RPMI7951 (cell line): ENCODE measurements around the gene ARIH1. TPM values are rescaled to one million over a fixed set of nuclear protein-coding genes. Genes with fewer than 3 reads are reported as not detected.
A peak's percentile ranks its signal among the peaks of the same experiment; 100 is the strongest.
"Not testable (repeated sequence)": the region's sequence is repeated elsewhere in the genome, so short reads cannot be mapped to it uniquely, and the experiment has no call there.

Source experiments
- DNase-seq: peaks from one replicate; pipeline ENCODE4 v3.0.0-alpha.2; 2012; ENCODE audit warnings: low read depth
- total RNA-seq: library from RNA; depleted of rRNA; stranded (reverse); fragments of >200 nt; shearing (Covaris generic); gene quantifications from 2 replicates; pipeline ENCODE4 v1.2.3, GENCODE V29; 2014

Gene ARIH1
- total RNA-seq, 1 experiment from 2014 or later, result 29.6 TPM

DNA sequence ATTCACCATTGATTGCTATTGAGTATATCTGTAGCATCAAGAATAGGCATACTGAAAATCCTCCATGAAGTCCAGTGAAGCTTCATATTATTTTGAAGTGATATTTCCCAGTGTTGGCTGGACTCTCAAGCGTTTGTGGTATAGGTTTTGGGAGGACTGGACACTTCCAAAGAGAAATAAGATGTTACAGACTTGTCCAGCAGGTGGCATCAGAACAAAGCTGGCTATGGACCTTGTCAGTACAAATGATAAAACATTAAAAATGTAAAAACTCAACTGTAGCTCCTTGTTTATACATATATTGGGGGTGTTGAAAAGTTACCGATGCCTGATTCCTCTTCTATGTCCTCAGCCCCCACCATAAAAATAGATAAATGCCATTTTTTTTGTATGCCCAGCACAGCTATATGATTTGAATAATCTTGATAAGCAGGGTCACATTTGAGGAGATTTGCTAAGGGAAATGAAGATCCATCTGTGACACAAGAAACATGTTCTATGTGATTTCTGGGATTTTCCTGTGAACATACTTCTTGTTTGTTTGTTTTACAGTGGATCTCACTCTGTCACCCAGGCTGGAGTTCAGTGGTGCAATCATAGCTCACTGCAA lies 125.8 kb downstream of the ARIH1 start:
- DNase-seq, result peak; percentile 55

DNA sequence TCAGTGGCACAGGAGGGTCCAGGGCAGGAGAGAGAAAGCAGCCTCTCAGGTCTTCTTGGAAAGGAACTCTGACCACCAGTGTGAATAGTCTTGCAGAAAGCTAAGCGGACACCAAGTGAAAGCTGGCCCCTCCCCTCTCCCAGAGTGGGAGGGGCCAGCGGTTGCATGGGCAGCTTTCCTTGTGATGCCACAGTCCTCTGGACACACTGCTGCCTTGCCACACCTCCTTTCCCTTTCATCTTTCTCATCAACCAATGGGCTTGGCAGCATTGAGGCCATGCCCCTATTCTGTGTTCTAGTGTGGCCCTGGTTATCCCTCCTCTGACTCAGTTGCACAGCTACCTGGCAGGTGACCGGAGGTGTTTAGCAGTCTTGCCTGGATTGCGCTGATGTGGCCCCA lies 130.7 kb downstream of the ARIH1 start:
- DNase-seq, result peak; percentile 29

DNA sequence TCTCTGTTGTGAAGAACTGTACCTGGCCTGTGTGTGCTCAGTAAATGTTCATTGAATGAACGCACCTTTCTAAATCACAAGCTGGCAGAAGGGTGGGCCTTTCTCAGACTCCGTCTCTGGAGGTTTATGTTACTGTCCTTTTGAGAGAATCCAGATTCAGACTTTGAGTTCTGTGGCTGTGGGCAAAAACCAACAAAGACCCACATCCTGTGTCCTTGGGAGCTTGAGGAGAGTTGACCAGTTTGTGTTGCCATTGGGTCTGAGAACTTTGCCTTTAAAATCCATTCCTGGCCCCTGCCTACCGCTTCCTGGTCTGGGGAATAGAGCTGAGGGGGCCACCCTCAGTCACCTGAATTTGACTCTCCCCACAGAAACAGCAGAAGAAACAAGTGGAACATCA lies 134.0 kb downstream of the ARIH1 start:
- not testable (repeated sequence) for DNase-seq

DNA sequence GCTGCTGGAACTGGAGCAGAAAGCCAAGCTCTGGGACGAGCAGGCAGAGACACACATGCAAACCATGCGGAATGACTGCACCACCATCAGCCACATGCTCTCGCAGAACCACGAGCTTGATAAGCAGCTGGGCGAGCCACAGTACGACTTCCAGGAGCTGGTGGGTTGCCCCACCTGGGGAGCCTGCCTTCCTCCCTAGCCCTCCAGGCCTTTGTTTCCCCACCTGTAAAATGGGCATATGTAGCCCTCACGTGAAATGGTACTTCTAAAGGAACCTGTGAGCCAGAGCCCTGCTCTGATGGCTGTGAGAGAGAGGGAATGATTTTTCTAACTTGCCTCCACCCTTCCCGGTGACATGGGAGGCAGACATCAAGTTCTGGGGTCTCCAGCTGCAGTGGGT lies 135.7 kb downstream of the ARIH1 start:
- DNase-seq, result no peak

DNA sequence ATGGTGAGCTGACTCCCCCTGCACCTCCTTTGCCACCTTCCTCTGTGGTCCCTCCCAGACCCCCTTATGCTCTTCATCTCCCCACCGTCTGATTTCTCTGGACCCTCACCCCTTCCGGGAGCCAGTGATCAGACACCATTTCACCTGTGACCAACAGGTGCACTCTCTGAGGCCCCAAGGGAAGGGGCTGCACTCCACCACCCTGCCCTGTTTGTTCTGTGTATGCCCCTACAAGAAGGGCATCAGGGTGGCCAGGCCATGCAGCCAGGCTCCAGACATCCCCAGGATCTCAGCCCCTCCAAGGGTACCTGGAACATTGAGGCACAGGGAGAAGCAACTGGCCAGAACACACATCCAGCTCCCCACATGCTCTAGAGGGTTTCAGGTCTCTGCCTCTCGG lies 138.2 kb downstream of the ARIH1 start:
- not testable (repeated sequence) for DNase-seq

DNA sequence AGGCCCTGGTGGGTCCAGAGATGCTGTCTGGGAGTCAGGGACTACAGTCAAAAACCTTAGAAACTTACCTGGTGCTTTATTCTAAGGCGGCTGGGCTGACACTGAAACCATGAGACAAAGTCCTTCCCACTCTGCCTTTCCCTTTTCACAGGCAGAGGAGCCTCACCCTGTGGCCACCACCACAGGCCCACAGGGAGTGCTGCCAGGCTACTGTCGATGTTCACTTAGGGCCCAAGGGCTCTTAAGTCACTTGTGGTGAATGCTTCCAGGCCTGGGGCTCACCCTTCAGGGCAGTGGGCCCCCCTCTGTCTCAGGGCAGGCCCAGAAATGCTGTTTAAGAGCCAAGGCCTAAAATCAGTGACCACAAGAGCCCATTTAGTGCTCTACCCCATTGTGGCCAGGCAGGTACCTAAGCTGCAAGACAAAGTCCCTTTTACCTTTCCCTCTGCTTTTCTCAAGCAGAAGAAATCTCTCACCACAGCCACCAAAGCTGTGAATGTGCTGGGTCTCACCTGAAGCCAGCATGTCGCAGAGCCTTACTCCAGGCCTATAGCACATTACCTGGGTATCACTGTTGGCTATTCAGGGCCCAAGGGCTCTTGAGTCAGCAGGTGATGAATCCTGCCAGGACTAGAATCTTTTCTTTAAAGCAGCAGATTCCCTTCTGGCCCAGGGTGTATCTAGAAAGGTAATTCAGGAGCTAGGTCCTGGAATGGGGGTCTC lies 140.8 kb downstream of the ARIH1 start:
- DNase-seq, result no peak

DNA sequence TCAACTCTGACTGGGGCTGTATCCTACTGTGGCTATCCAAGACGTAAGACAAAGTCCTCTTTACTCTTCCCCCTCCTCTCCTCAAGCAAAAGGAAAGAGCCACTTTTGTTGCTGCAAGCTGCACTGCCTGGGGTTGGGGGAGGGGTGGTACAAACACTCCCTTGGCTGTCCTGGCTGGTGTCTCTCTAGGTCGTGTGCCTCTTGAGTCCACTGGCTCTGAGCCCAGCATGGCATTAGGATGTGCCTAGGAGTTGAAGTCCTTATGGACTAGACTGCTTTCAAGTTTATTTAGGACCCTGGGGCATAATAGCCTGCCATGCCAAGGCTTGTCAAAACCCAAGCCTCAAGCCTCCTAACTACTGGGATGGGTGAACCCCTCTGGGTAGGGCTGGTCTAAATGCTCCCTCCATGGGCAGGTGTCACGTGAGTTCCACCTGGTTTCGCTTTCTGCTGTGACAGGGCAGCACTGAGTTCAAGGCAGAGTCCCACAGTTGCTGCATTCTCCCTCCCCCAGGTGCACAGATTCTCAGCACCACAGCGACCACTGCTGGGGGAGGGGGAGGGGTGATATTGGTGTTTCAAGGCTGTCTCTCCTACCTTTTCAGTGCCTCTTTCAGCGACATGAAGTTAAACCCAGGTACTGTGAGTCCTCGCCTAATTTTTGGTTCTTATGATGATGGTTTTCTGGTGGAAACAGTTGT lies 141.6 kb downstream of the ARIH1 start:
- DNase-seq, result not testable (repeated sequence)

DNA sequence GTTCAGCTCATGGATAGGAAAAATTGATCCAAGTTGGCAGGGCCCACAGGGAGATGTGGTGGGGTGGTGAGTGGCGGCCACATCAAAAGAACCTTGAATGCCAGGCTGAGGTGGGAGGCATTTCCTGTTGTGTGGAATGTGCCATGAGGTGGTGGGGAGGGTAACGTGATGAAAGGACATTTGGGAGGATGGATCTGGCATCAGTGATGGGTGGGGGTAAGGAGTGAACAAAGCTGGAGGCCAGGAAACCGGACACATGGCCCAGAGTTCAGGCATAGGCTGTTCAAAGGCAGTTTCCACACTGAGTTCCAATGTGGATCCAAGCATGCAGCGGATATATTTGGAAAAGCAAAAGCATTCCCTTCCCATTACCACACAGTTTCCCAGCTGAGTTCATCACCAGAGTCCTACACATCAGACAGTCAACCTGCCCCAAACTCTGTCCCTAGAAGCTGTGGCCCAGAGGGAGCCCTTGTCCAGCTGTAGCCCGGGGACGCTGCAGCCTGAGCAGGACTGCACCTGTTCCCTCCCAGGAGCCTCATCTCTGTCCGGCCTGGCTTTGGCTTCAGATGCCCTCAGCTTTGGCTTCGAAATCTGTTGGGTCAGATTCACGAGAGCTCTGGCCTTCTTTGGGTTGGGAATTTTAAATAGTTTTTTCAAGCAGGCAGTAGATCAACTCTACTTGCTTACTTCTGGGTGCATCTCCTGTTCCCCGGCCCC lies 142.5 kb downstream of the ARIH1 start:
- DNase-seq, result peak; percentile 13

DNA sequence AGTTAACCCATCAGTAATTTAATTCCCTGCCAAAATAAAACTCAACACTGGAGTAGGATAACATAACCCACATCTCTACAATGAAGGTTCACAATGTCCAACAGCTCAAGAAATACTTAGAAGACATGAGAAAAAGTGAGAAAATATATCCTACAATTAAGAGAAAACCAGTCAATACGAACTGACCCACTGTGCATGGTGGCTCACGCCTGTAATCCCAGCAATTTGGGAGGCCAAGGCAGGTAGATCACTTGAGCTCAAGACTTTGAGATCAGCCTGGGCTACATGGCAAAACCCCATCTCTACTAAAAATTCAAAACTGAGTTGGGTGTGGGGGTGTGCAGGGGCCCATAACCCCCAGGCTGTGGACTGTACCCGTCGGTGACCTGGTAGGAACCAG lies 149.7 kb downstream of the ARIH1 start:
- not testable (repeated sequence) for DNase-seq

DNA sequence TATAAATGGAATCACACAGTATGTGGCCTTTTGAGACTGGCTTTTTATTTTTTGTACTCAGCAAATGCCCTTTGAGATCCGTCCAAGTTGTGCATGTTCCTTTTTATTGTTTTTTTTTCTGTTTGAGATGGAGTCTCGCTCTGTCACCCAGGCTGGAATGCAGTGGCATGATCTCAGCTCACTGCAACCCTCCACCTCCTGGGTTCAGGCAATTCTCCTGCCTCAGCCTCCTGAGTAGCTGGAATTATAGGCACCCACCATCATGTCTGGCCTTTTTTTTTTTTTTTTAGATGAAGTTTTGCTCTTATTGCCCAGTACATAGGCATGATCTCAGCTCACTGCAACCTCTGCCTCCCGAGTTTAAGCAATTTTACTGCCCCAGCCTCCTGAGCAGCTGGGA lies 152.0 kb downstream of the ARIH1 start:
- not testable (repeated sequence) for DNase-seq

DNA sequence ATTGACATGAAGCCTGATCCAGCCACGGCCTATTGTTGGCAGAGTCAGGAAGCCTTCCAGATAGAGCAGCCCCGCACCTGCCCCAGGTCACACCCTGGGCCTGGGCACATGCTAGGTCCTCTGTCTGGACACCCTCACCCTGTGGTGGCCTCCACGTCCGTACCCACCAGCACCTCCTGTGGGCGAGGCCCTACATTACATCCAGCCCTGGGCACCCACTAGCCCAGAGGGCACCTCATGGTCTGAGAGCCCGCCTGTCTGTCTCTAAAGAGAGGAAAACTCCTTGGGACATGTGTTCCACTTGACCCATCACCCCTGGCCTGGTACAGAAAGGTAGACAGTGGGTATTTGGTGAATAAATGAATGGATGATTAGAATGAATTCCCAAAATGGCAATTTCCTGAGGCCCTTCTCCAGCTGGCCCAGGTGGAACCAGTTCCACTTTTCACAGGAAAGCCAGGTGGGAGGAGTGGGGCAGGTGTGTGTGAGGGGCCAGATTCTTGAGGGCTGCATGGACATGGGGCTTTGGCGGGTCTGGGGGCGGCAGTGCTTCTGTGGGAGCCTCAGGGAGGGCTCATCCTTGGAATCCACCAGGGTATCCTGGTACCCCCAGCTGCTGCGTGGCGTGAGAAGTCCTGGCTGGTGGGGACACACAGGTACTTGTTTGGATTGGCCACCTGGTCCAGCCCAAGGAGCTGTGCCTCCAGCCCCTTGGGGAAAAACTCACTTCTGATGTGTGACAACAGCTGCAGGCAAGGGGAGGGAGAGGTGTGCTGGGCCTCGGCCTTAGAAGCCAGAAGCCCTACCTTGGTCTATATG lies 154.3 kb downstream of the ARIH1 start:
- DNase-seq, result not testable (repeated sequence)

DNA sequence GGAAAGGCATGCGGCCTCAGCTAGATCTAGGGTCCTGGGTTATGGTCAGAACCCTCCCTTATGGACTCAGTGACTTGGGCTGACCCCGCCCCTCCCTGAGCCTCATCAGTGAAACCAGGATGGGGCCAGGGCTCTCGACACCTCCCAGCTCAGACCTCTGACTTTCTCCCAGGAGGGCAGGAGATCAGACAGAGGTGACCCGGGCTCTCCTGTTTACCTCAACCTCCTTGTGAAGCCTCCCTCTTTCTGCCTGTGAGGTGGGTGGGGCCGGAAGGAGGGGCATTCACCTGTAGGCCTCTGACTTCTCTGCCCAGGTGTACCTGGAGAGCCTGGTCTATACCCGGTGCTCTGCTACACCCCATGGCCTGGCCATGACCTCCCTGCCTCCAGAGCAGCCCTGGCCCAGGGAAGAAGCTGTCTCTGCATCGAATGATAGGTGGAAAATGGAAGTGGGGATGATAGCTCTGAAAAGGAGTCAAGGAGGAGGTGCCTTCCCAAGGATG lies 155.0 kb downstream of the ARIH1 start:
- not testable (repeated sequence) for DNase-seq

DNA sequence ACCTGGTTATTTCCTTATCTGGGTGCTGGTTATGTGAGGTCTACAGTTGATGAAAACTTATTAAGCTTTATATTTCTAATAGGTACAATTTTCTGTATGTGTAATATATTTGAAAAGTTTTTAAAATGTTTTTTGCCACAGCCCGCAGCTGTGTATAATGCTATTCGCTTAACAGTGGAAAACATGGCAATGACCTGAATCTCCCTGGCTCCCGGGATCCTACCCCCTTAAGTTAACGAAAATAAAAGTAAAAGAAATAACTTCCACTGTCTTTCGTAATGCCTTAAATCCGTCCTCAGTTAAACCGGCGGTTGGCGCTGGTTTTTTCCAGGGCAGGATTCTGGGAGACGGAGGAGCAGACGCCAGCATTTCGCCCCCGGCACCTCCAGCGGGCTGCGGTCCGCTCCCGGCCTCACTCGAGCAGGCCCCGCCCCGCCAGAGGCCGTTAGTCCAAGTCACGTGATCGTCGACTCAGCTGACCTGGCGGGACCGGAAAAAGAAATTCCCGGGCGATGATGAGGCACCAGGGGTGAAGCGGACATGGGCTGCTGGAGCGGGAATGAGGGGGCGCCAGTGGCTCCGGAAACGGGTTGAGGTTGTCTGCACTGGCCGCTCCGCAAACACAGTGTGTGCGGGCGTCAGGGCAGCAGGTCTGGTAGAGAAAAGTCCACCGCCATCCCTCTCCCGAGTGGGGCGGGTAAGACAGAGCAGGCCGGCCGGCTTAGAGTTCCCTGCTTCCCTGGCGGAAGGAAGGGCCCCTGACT lies 162.6 kb downstream of the ARIH1 start:
- peak; percentile 92 for DNase-seq

DNA sequence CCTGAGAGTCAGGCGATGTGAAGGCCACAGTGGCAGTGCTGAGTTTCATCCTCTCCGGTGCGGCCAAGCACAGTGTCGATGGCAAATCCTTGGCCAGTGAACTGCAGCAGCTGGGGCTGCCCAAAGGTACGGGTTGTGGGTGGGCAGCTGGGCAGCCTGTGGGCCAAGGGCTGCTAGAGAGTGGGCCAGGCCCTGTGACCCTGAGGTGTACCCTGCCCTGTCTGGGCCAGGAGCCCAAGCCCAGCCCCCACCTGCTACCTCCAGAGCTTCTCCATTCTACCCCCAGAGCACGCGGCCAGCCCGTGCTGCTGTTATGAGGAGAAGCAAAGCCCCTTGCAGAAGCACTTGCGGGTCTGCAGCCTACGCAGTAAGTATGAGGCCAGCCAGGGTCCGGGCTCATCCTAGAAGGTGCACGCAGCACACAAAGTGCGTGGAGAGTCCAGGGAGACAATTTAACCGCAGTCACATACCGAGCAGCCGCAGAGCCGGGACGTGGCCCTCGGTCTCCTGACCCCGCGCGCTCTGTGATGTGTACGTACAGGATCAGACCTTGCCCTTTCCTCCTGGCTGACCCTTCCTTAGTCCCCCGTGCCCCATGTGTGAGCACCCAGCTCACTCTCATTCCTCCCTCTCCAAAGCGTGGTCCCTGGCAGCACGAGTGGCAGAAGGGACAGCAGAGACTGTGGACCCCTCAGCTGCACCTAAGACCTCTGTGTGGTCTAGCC lies 165.8 kb downstream of the ARIH1 start:
- DNase-seq, result not testable (repeated sequence)

DNA sequence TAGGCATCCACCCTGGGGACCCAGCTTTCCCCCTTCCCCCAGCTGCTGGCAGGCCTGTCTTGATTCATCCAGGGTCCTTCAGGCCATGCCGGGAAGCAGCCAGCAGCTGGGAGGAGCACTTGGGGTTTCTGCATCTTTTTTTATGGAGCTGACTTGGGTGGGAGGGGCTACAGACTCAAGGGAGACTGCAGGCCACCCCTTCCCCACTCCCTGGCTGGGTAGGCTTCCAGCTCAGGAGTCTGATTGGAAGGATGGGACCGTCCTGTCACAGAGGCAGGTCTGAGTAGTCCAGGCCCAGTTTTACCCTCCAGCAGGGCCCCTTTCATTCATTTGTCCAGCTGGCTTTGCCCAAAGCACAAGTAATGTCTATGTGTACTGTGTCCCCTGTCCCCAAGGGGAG lies 168.1 kb downstream of the ARIH1 start:
- not testable (repeated sequence) for DNase-seq

DNA sequence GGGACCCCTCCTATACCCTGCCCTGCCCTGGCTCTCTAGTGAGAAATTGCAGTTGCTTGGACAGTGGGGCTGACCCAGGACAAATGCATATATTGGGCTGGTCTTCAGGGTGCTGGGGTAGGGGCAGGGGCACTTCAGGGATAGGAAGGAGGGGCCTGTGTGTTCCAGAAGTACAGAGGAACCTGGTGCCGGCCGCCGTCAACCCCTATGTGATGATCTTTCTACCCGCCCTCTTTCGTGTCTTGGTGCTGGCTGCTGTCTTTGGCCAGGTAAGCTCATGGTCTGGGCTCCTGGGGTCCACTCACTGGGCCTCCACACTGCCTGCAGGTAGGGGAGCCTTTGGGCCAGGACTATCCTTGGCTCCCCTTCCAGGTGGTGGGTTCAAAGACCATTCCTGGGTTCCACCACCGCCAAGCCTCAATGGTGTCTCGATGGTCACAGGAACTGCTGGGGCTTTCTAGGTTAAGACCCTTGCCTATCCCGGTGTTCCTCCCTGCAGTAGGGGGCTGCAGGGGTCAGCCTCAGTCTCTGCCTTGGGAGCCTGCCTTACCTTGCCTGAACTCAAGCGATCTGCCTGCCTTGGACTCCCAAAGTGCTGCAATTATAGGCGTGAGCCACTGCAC lies 174.6 kb downstream of the ARIH1 start:
- not testable (repeated sequence) for DNase-seq
